Caco-2 (cell line): Measurements from ENCODE around the gene HARS1. TPM values are rescaled to one million over a fixed set of nuclear protein-coding genes. Genes with fewer than 3 reads are reported as not detected.
"Not testable (repeated sequence)": the region's sequence is repeated elsewhere in the genome, so short reads cannot be mapped to it uniquely, and the experiment has no call there.

ENCODE experiments used
- BruUV-seq: library from RNA; stranded (reverse); fragments of 400-500 nt; replicated peaks from 2 replicates; lab custom pipeline; 2021; lab: Mats Ljungman, UMichigan
- CTCF ChIA-PET: fragments of 300-600 bp; sonication (Branson Sonifier 250); formaldehyde crosslinking; loops from one replicate; lab custom pipeline; 2022; ENCODE audit warnings: antibody characterized with exemption; lab: Charles Lee
- POLR2A ChIA-PET: fragments of 300-600 bp; sonication (Branson Sonifier 250); formaldehyde crosslinking; loops from one replicate; lab custom pipeline; 2022; ENCODE audit warnings: antibody characterized with exemption; lab: Charles Lee
- DNase-seq, 2 experiments: peaks; one replicate each; pipeline versions ENCODE4 v3.0.0 to v3.0.0-alpha.2; 2020 to 2022
- H3K27me3 ChIP-seq: replicated peaks from 2 replicates; pipeline ENCODE4 v1.6.0; 2011; ENCODE audit warnings: low read length; ENCODE audit not compliant: control insufficient read depth, insufficient read depth
- H3K36me3 ChIP-seq: 2 replicates; pipeline ENCODE4 v1.5.1; 2011; ENCODE audit warnings: low read length; ENCODE audit not compliant: control insufficient read depth, insufficient read depth
- H3K4me1 ChIP-seq: fragments of 250-450 bp; sonication (Bioruptor Pico); 2 replicates; pipeline ENCODE4 v1.5.1; 2020; ENCODE audit warnings: mild to moderate bottlenecking
- H3K4me3 ChIP-seq: 2 replicates; pipeline ENCODE4 v1.5.1; 2011; ENCODE audit warnings: low read depth, mild to moderate bottlenecking, control low read depth, low read length
- H3K9me3 ChIP-seq: fragments of 250-450 bp; sonication (Bioruptor Pico); 2 replicates; pipeline ENCODE4 v1.5.1; 2020; ENCODE audit warnings: mild to moderate bottlenecking, moderate library complexity
- H3K27ac Mint-ChIP-seq: one replicate; pipeline ENCODE4 v1.8.0; 2022; ENCODE audit warnings: mixed read lengths; ENCODE audit not compliant: unreplicated experiment
- H3K27me3 Mint-ChIP-seq: one replicate; pipeline ENCODE4 v1.8.0; 2022; ENCODE audit warnings: mixed read lengths; ENCODE audit not compliant: insufficient read depth, unreplicated experiment
- H3K36me3 Mint-ChIP-seq: one replicate; pipeline ENCODE4 v1.8.0; 2022; ENCODE audit warnings: mild to moderate bottlenecking, mixed read lengths; ENCODE audit not compliant: insufficient read depth, unreplicated experiment
- H3K4me1 Mint-ChIP-seq: one replicate; pipeline ENCODE4 v1.8.0; 2022; ENCODE audit warnings: low read depth, mixed read lengths; ENCODE audit not compliant: unreplicated experiment
- H3K4me3 Mint-ChIP-seq: one replicate; pipeline ENCODE4 v1.8.0; 2022; ENCODE audit warnings: mild to moderate bottlenecking, moderate library complexity, mixed read lengths; ENCODE audit not compliant: unreplicated experiment
- H3K9me3 Mint-ChIP-seq: one replicate; pipeline ENCODE4 v1.8.0; 2022; ENCODE audit warnings: mixed read lengths; ENCODE audit not compliant: unreplicated experiment
- intact Hi-C: fragments of 100-400 bp; cut with micrococcal nuclease; formaldehyde crosslinking; loops from one replicate; pipeline ENCODE4 v1.10.0; 2022; ENCODE audit not compliant: unreplicated experiment
- total RNA-seq: library from RNA; stranded (reverse); gene quantifications from 2 replicates; pipeline ENCODE4 v1.2.3, GENCODE V29; 2022
- TF ChIP-seq, protein P1 (sequence below), 2 experiments: fragments of 200-600 bp in 1 of 2; IDR thresholded peaks; 1 replicate in 1 of 2; 2 replicates in 1 of 2; pipeline versions ENCODE4 v1.5.1 to v1.8.0; 2011 to 2022; ENCODE audit warnings: antibody characterized with exemption in 1 of 2, control low read depth in 1 of 2, inconsistent platforms in 1 of 2, low read depth in 1 of 2, low read length in 1 of 2, mild to moderate bottlenecking in 1 of 2, moderate library complexity in 1 of 2; ENCODE audit not compliant: insufficient read depth in 1 of 2, severe bottlenecking in 1 of 2, unreplicated experiment in 1 of 2

The HARS1 gene
- total RNA-seq, 1 experiment from 2014 or later = 83.5 TPM

DNA sequence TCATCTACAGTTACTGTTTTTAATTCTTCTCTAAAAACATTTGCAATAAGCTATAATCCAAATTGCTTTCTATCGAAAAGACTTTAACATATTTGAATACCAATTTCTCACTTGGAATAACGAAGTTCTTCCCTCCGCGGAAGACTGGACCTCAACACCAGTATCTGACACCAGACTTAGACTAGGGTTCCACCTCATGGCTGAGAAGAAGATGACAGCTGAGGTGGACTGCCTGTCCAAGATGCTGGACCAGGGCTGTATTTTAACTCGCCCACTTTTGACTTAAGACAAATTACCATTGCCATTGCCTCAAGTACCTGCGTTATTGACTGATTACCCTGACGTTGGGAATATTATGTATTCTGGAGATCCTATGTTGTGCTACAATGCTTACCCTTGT, 43.2 kb upstream of the HARS1 start:
- Mint-ChIP-seq H3K4me3 (no peak overlapping the region), H3K4me1 (no peaks in the 10 kb centered on the region), H3K27me3 (peaks cover 13% of the 10 kb centered on the region), H3K27ac (no peak overlapping the region), H3K36me3 (no peaks in the 10 kb centered on the region), H3K9me3 (no peaks in the 10 kb centered on the region)
- CTCF ChIA-PET = interaction anchor here (0.7 kb wide), 1 partner anchor 304 kb away, joined by 3 read pairs; no protein-coding TSS in a partner anchor
- Histone ChIP-seq H3K27me3 (no peaks in the 10 kb centered on the region), H3K36me3 (no peaks in the 10 kb centered on the region), H3K4me3 (no peak overlapping the region), H3K9me3 (no peaks in the 10 kb centered on the region), H3K4me1 (no peaks in the 10 kb centered on the region)
- DNase-seq = peak; percentile 50 to 52
- intact Hi-C loops = no loop called here
- TF ChIP-seq, protein P1, sequence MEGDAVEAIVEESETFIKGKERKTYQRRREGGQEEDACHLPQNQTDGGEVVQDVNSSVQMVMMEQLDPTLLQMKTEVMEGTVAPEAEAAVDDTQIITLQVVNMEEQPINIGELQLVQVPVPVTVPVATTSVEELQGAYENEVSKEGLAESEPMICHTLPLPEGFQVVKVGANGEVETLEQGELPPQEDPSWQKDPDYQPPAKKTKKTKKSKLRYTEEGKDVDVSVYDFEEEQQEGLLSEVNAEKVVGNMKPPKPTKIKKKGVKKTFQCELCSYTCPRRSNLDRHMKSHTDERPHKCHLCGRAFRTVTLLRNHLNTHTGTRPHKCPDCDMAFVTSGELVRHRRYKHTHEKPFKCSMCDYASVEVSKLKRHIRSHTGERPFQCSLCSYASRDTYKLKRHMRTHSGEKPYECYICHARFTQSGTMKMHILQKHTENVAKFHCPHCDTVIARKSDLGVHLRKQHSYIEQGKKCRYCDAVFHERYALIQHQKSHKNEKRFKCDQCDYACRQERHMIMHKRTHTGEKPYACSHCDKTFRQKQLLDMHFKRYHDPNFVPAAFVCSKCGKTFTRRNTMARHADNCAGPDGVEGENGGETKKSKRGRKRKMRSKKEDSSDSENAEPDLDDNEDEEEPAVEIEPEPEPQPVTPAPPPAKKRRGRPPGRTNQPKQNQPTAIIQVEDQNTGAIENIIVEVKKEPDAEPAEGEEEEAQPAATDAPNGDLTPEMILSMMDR (IDR thresholded peaks at IDR 0.05; ENCODE audit: insufficient read depth in 1 of 2, low read depth in 1 of 2, low read length in 1 of 2, severe bottlenecking in 1 of 2, unreplicated experiment in 1 of 2) = peak; percentile 34 to 39
- POLR2A ChIA-PET = no interaction called here
- no TSS peak for BruUV-seq

DNA sequence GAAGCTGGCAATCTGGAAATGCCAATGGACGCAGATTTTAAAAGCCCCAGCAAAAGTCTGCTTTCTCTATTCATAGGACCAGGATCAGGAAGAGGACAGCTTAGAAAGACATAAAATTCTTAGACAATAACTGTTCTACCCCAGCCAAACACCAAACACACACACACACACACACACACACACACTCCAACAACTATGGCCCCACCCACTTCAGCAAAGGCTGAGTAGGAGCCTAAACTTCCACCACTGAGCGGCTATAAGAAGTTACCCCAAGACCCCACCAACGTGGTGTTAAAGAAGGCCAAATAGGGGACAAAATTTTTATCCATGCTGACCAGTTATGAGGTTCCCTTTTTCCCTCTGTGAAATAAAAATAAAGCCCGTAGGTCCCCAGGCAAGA, 41.9 kb upstream of the HARS1 start:
- Mint-ChIP-seq H3K27me3 (peaks cover 13% of the 10 kb centered on the region), H3K4me3 (no peak overlapping the region), H3K9me3 (no peaks in the 10 kb centered on the region), H3K4me1 (no peaks in the 10 kb centered on the region), H3K27ac (no peak overlapping the region), H3K36me3 (no peaks in the 10 kb centered on the region)
- H3K36me3 ChIP-seq = no peaks in the 10 kb centered on the region
- ChIA-PET CTCF (no interaction called here), POLR2A (no interaction called here)
- no peak overlapping the region for H3K4me3 ChIP-seq
- intact Hi-C loops = no loop called here
- no peaks in the 10 kb centered on the region for H3K27me3 ChIP-seq
- DNase-seq = no peak
- no peaks in the 10 kb centered on the region for H3K9me3 ChIP-seq
- TF ChIP-seq, protein P1 (IDR thresholded peaks at IDR 0.05; ENCODE audit: insufficient read depth in 1 of 2, low read depth in 1 of 2, low read length in 1 of 2, severe bottlenecking in 1 of 2, unreplicated experiment in 1 of 2) = no peak
- no peaks in the 10 kb centered on the region for H3K4me1 ChIP-seq
- no TSS peak for BruUV-seq

- TF ChIP-seq, protein P1 (IDR thresholded peaks at IDR 0.05; ENCODE audit: insufficient read depth in 1 of 2, low read depth in 1 of 2, low read length in 1 of 2, severe bottlenecking in 1 of 2, unreplicated experiment in 1 of 2) = no peak
- DNase-seq = peak; percentile 84 to 87
- Mint-ChIP-seq H3K27me3 (no peaks in the 10 kb centered on the region), H3K9me3 (no peaks in the 10 kb centered on the region), H3K4me1 (no peaks in the 10 kb centered on the region), H3K27ac (peak overlapping the region; percentile 89), H3K4me3 (peak overlapping the region; percentile 74), H3K36me3 (peaks cover 16% of the 10 kb centered on the region)
- no peaks in the 10 kb centered on the region for H3K9me3 ChIP-seq
- ChIA-PET POLR2A (interaction anchor here (1.2 kb wide), 1 partner anchor 35 kb away, joined by 3 read pairs; no protein-coding TSS in a partner anchor), CTCF (interaction anchor here (0.6 to 0.9 kb wide), 3 partner anchors 15 to 427 kb away, joined by 3 to 6 read pairs (median 3); partner anchors contain the start of genes HARS1 and HARS2)
- H3K4me1 ChIP-seq = no peaks in the 10 kb centered on the region
- no peaks in the 10 kb centered on the region for H3K36me3 ChIP-seq
- BruUV-seq = no TSS peak
- H3K27me3 ChIP-seq = no peaks in the 10 kb centered on the region
- peak overlapping the region; percentile 8 for H3K4me3 ChIP-seq
- intact Hi-C loops = no loop called here
Observed at GRCh38 chr5:140725799-140726471, 34.8 kb upstream of the HARS1 start.

DNA sequence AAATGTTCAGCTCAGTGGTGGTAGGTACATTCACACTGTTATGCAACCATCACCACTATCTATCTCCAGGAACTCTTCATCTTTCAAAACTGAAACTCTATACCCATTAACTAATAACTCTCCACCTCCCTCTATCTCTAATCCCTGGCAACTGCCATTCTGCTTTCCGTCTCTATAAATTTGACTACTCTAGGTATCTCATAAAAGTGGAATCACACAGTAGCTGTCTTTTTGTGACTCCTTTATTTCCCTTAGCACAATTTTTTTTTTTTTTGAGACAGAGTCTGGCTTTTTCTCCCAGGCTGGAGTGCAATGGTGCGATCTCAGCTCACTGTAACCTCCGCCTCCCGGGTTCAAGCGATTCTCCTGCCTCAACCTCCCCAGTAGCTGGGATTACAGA, 30.2 kb upstream of the HARS1 start:
- peaks cover 15% of the 10 kb centered on the region for H3K4me1 Mint-ChIP-seq
- H3K9me3 Mint-ChIP-seq, H3K27me3 Mint-ChIP-seq, H3K4me1 ChIP-seq, H3K4me3 Mint-ChIP-seq, H3K4me3 ChIP-seq, H3K27me3 ChIP-seq, H3K27ac Mint-ChIP-seq, BruUV-seq, DNase-seq, H3K9me3 ChIP-seq, intact Hi-C loops, H3K36me3 ChIP-seq, POLR2A ChIA-PET: not testable (repeated sequence)
- H3K36me3 Mint-ChIP-seq = peaks cover 34% of the 10 kb centered on the region
- CTCF ChIA-PET = interaction anchor here (0.7 to 1.6 kb wide), 2 partner anchors 10 to 164 kb away, joined by 3 to 4 read pairs; partner anchors contain the start of gene SRA1
